ENCODE results near the gene RBM17. TPM values are rescaled to one million over a fixed set of nuclear protein-coding genes. Genes with fewer than 3 reads are reported as not detected.

The RBM17 gene
- total RNA-seq, 1 experiment from 2014 or later = 129 TPM

GRCh38 chr10:6053816-6054631 is 34.8 kb upstream of the RBM17 start:
- no peaks in the 10 kb centered on the region for H3K9me2 ChIP-seq (ENCODE audit: insufficient read depth)
- H3K4me2 ChIP-seq (ENCODE audit: low read length) = no peak overlapping the region

More at GRCh38 chr10:6053816-6054631, 34.8 kb upstream of the RBM17 start:
- Histone ChIP-seq H3K27ac (ENCODE audit: low read depth, low read length) (no peak overlapping the region), H4K20me1 (ENCODE audit: insufficient read depth) (no peaks in the 10 kb centered on the region), H2AFZ (ENCODE audit: low read depth, low read length, poor library complexity, severe bottlenecking) (no peak overlapping the region), H3K9ac (ENCODE audit: low read length) (no peak overlapping the region), H3K9me3 (ENCODE audit: control insufficient read depth in 1 of 2, insufficient read depth in 1 of 2, low read depth in 1 of 2, low read length in 2 of 2) (no peaks in the 10 kb centered on the region), H3K4me1 (ENCODE audit: control insufficient read depth in 1 of 2, insufficient read depth in 2 of 2, low read length in 2 of 2) (peaks cover 10 to 25% of the 10 kb centered on the region in 2 experiments; a peak in 3 of 4 replicates), H3K27me3 (ENCODE audit: insufficient read depth, low read length) (peaks cover 19% of the 10 kb centered on the region; the same call in 1 of the 2 replicates), H3K4me3 (replicated peaks in 1 of 2; ENCODE audit: low read depth in 1 of 2, low read length in 2 of 2) (no peak overlapping the region), H3K79me2 (ENCODE audit: insufficient read depth, low read length) (no peaks in the 10 kb centered on the region), H3K36me3 (ENCODE audit: control insufficient read depth in 1 of 2, insufficient read depth in 2 of 2, low read length in 2 of 2) (no peaks in the 10 kb centered on the region)
- no peak for TF ChIP-seq CTCF (IDR thresholded peaks at IDR 0.05 in 2 of 3, conservative IDR thresholded peaks at IDR 0.05 in 1 of 3; ENCODE audit: borderline replicate concordance in 1 of 3, insufficient read depth in 1 of 3, low read depth in 2 of 3, low read length in 2 of 3)
- no peak for TF ChIP-seq CEBPB (IDR thresholded peaks at IDR 0.05; ENCODE audit: low read depth)
- TF ChIP-seq JUND (IDR thresholded peaks at IDR 0.05) = no peak
- no peak for TF ChIP-seq YY1 (IDR thresholded peaks at IDR 0.05; ENCODE audit: extremely low read depth, insufficient replicate concordance, low read depth, low read length)
- no peak for TF ChIP-seq POLR2A (IDR thresholded peaks at IDR 0.05; ENCODE audit: borderline replicate concordance, extremely low read depth, insufficient read depth, insufficient read length)
- no peak for TF ChIP-seq ELF1 (IDR thresholded peaks at IDR 0.05; ENCODE audit: borderline replicate concordance, low read depth)
- TF ChIP-seq CBX3 (IDR thresholded peaks at IDR 0.05; ENCODE audit: low read depth) = no peak
- TF ChIP-seq REST (IDR thresholded peaks at IDR 0.05; ENCODE audit: low read depth) = no peak
- no peak for TF ChIP-seq EZH2 (IDR thresholded peaks at IDR 0.05)
- no peak for TF ChIP-seq TCF7L2 (IDR thresholded peaks at IDR 0.05; ENCODE audit: borderline replicate concordance, extremely low read depth, insufficient read depth, insufficient read length)
- TF ChIP-seq ZFX (IDR thresholded peaks at IDR 0.05) = no peak
- TF ChIP-seq EGR1 (IDR thresholded peaks at IDR 0.05; ENCODE audit: low read depth) = no peak
- no peak for TF ChIP-seq ZBTB33 (IDR thresholded peaks at IDR 0.05; ENCODE audit: extremely low read depth, insufficient replicate concordance, low read length)
- no peak for TF ChIP-seq SP1 (IDR thresholded peaks at IDR 0.05; ENCODE audit: low read depth)
- no peak for TF ChIP-seq FOSL1 (IDR thresholded peaks at IDR 0.05; ENCODE audit: low read depth)
- TF ChIP-seq SRF (IDR thresholded peaks at IDR 0.05; ENCODE audit: low read depth) = no peak
- RAD21 ChIA-PET (ENCODE audit: low non-redundant PET in 1 of 2, low total read pairs in 2 of 2, uncharacterized antibody in 2 of 2, unreplicated experiment in 2 of 2) = no interaction called here
- POLR2A ChIA-PET = no interaction called here
- DNase-seq (ENCODE audit: low read depth, low spot score) = no peak
- no peak for ATAC-seq
- BruUV-seq (replicated peaks) = no TSS peak
- CTCF ChIA-PET = no interaction called here
- intact Hi-C loops (cut with micrococcal nuclease) = no loop called here

All from HCT116 (cell line).